NCI-H2107 treated with DMSO at 0.1 percent for 48 hours (cell line): ENCODE data around the gene ODF4.
"Not testable (repeated sequence)": the region's sequence is repeated elsewhere in the genome, so short reads cannot be mapped to it uniquely, and the experiment has no call there.

Experiments used
- DNase-seq: peaks from one replicate; lab custom pipeline; 2025; ENCODE audit not compliant: unreplicated experiment; lab: John Stamatoyannopoulos, UW

The ODF4 gene

DNA sequence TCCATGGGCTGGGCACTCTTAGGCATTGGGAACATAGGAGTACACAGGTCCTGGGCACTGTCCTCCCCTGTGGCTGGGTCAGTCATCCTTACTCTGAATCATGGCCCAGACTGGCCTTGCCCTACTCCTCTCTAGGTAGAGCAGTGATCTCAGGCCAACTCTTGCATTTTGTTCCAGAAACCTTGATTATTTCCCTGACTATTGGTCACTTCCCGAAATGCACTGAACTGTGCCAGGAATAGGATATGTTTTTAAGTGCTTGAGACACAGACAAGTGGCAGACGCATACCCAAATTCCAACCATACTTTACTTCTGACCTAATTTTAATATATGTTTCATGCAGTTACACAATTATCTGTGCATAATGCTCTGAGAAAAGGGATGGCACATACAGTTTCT, 26.6 kb downstream of the ODF4 start:
- no peak for DNase-seq

- no peak for DNase-seq
These were observed 28.6 kb downstream of the ODF4 start for GRCh38 chr17:8368193-8368592.

DNA sequence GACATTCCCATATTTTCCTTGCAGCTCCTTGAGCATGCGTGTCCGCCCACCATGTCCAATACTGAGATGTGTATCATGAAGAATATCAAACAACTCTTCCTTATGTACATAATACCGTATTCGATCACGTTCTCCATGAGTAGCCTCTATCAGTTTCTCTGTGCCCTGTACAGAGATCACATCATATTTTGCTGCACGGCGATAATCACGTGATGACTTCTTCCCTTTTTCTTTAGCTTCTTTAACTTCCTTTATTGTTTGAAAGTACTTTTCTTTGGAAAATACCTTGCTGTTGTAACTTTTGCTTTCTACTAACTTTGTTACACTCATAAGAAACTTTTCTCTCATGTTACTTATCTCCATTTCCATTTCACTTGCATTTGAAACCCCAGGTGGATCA, 30.3 kb downstream of the ODF4 start:
- no peak for DNase-seq

DNA sequence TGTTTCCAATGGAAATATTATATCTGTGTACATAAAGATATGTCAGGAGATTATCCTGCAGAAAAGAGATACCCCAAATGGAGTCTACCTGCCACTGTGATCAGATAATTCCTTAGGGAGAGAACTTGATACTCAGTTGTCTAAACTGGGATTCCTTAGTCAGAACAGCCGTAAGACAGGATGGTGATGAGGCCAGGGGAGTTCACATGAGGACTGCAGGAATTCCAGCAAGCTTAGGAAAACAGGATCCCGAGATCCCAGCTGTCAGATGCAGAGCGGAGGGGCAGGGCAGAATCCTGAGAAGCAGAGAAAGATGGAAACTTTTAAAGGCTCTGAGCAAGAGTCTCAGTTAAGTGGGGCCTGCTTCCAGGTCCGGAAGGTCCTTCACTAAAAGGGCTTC, 32.1 kb downstream of the ODF4 start:
- DNase-seq = no peak

DNA sequence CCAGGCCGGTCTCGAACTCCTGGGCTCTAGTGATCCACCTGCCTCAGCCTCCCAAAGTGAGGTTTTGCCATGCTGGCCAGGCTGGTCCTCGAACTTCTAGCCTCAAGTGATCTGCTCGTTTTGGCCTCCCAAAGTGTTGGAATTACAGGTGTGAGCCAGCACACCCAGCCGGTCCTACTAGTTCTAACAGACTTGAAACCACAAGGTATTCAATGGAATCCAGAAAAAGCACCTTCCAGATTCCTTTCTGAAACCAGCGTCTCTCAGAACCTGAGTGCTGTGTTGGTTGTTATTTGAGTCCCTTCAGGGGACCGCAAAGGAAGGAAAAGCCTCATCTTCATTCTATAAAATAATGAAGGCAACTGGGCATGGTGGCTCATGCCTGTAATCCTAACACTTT, 32.8 kb downstream of the ODF4 start:
- DNase-seq = no peak

DNA sequence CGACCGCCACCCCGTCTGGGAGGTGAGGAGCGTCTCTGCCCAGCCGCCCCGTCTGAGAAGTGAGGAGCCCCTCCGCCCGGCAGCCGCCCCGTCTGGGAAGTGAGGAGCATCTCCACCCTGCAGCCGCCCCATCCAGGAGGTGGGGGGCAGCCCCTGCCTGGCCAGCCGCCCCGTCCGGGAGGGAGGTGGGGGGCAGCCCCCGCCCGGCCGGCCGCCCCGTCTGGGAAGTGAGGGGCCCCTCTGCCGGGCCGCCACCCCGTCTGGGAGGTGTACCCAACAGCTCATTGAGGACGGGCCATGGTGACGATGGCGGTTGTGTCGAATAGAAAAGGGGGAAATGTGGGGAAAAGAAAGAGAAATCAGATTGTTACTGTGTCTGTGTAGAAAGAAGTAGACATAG, 34.2 kb downstream of the ODF4 start:
- DNase-seq = not testable (repeated sequence)

DNA sequence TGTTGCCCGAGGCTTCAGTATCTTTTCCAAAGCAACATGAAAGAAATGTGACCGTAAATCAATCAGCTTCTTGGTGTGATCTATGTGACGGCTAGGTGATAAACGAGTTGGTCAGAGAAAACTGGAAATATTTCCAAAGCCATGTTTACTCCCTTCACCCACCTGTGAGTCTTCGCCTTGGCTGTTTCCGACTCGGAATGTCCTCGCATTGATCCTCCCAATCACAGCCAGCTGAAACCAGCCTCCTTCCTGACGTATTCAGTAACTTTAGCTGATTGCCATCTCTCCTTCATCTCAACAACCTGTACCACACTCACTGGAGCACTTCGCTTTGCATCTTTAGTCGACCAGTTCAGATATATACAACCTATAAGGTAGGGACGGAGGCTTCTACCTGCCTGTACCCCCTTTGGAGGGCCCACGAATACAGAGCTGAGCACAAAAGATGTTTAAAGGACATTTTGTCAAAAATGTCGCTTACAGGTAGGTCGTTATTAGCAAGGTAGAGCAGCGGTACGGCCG, 36.2 kb downstream of the ODF4 start:
- DNase-seq = no peak

- peak; percentile 47 for DNase-seq
These were observed 36.8 kb downstream of the ODF4 start, which contains the start of gene KRABD2 for GRCh38 chr17:8376271-8377067. Gene KRABD2, minus strand, starts transcription at chr17:8376704.

DNA sequence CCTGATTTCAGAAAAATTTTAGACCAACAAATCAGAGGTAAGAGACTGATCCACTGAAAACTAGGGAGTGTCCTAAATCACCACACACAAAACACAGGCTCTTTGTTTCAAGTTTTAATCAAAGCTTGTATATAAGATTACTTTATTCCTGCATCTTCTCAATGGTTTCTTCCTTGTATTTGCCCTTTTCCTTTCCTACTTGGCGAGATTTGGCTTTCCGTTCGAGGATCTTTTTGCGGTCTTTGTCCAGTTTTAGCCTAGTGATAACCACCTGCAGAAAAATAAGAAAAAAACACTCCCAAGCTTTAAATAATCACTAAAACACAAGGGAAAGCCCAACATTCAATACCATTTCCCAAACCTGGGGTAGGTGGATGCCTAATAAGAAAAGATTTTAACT, 37.8 kb downstream of the ODF4 start:
- DNase-seq = no peak

GRCh38 chr17:8378117-8378516, 38.5 kb downstream of the ODF4 start:
- DNase-seq = not testable (repeated sequence)

DNA sequence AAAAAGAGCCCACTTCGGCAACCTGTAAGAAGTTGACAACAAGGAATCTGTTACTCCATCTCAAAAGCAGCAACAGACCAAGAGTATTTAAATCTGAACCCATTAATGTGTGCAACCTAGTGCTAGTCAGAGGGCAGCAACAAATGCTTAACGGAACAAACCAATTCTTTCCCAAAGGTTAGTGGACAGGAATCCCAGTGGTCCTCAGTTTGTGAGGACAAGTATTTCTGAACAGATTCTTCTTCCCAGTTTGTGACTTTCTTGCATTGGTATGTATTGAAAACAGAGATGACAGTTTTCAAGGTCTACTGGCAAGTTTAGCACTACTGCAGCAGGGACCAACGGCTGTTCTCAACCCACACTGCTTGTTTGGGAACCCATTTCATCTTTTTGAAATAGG, 40.4 kb downstream of the ODF4 start:
- no peak for DNase-seq

- DNase-seq = no peak
These were observed 42.6 kb downstream of the ODF4 start for GRCh38 chr17:8382052-8382879.

DNA sequence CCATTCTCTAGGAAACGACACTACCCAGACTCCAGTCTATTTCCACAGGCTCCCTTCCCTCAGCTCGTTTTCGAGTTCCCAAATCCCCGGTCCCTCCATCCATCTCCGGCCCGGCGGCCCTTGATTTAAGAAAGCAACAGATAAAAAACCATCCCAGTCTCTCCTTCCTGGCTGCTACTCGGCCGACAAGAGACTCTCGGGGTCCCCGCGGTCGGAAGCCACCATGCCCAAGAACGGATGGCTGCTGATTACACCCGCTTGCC, 43.2 kb downstream of the ODF4 start:
- DNase-seq = no peak

GRCh38 chr17:8383143-8383822, 43.6 kb downstream of the ODF4 start, which contains the start of gene RPL26:
Gene RPL26, minus strand, starts transcription at chr17:8383193. Its CDS starts 883 bp downstream, at chr17:8382310.
- peak; percentile 92 for DNase-seq

DNA sequence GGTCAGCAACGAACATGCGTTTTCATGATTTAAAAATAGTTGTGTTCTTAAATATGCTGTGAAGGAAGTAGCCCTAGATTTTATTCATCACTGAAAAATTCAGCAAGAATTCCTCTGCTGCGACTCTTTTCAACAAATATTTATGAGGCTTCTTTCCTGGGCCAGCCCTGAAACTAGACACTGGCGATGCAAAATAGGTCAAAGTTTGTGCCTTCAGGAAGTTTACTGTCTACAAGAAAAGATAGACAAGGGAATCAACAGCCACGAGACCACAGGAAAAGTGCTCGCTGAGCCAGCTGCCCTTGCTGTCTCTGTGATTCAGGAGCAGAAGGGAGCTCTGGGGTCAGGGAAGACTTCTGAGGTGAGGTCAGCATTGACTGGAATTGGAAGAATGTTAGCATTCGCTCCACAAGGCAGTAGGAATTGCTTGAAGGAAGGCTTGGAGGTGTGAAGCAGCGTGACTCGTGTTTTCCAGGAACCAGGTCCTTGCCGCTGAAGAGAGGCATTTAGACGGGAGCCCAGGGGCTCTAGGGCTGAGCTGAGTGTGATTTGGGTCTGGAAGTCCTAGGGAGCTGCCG, 45.2 kb downstream of the ODF4 start:
- no peak for DNase-seq

GRCh38 chr17:8386841-8387240, 47.2 kb downstream of the ODF4 start:
- no peak for DNase-seq

DNA sequence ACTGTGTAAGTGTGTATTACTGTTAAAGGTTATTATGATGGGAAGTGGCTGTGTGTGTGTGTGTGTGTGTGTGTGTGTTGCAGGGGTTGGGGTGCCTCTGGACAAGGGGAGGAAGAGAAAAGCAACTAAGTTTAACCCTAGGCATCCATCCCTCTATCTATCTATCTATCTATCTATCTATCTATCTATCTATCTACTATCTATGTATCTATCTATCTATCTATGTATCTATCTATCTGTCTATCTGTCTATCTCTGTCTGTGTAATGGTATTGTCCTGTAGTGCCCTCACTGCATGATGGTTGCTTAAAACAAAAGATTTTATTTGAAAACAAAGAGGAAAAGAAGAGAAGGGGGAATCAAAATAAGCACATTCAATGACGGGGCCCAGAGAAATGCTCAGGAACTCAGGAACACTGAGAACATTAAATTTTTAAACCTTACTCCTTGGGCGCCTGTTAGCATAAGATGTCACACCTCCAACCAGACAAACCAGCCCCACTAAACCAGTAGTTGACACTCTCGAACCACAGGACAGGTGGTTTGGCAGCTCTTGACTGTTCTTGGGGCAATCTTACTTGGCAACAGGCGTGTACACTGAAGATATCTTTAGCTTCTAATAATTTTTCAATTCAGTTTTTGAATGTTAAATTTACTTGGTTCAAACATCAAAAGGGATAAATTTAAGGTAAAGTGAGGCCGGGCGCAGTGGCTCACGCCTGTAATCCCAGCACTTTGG, 48.4 kb downstream of the ODF4 start:
- DNase-seq = no peak

DNA sequence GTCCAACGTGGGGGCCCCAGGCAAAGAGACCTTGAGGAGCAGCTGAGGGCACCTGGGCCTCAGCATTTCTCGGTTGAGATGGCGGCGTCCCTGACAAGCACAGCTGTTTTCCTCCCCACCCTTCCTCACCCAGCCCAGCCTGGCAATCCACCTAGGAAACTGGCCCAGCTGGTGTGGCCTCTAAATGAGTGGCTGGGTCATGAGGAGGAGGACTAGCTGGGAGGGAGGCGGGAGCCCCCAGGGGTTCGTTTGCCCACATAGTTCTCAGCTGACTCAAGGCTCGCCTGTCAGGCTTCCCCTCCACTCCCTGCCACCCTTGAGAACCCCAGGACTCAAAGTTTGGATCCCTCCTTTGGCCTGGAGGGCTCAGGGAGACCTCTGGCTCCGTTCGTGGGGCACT, 52.1 kb downstream of the ODF4 start:
- DNase-seq = no peak

GRCh38 chr17:8392274-8392673, 52.6 kb downstream of the ODF4 start:
- no peak for DNase-seq

DNA sequence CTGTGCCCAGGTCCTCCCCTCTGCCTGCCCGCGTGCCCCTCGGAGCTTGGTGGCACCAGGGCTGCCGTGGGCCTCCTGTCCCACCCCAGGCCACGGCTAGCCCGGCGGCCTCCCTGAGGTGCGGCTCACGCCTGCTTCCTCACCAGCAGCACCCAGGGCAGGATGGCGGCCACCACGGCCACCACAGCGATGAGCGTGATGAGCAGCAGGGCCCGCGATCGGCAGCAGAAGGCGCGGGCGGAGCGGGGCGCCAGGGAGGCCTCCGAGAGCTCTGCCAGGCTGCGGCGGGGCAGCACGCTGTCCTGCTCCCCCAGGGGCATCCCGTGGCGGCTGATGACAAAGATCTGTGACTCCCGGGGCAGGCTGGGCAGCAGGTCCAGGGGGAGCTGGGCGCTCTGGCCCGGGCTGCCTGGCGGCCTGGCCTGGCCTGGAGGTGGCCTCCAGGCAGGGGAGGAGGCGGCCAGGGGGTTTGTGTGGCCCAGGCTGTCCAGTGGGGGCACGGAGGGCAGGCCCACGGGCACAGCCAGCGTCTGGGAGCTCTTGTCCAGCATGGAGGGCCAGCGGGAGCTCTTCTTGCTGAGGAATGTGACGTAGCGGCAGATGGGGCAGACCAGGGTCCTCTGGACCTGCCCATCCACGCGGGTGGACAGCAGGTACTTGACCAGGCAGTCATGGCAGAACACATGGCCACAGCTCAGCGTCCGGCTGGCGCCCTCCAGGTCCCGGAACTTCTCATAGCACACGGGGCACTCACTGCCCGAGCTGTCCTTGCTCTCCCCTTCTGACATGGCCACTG, 53.2 kb downstream of the ODF4 start:
- DNase-seq = no peak
